ENCODE results near the gene SPATA31D1.

GRCh38 chr9:81984928-81985327 is 3.6 kb upstream of the SPATA31D1 start:
- no peak for TF ChIP-seq CTCF (IDR thresholded peaks at IDR 0.05)
- TF ChIP-seq EZH2 (IDR thresholded peaks at IDR 0.05; ENCODE audit: borderline replicate concordance, insufficient read depth, low read depth, low read length, poor library complexity, severe bottlenecking): no peak

All from B cell (primary cell).